CD4-positive, alpha-beta T cell (primary cell): Measurements from ENCODE around the gene PTGIS. TPM values are rescaled to one million over a fixed set of nuclear protein-coding genes. Genes with fewer than 3 reads are reported as not detected.

Experiments
- ATAC-seq: fragments of 200-7000 bp; cut with Tn5 transposase; one replicate; pipeline ENCODE4 v1.10.0; 2022; ENCODE audit warnings: mild to moderate bottlenecking; ENCODE audit not compliant: poor library complexity
- CTCF ChIA-PET: fragments of 350-600 bp; sonication (Branson Sonifier 250); formaldehyde crosslinking; loops from one replicate; lab custom pipeline; 2021; ENCODE audit warnings: antibody characterized with exemption, inconsistent platforms; lab: Charles Lee
- POLR2A ChIA-PET: fragments of 350-600 bp; sonication (Branson Sonifier 250); formaldehyde crosslinking; loops from one replicate; lab custom pipeline; 2021; ENCODE audit warnings: antibody characterized with exemption, inconsistent platforms; lab: Charles Lee
- DNase-seq, 14 experiments: peaks; one replicate each; pipeline ENCODE4 v3.0.0-alpha.2; 2013 to 2020; ENCODE audit warnings: mixed read lengths in 2 of 14
- H3K27ac ChIP-seq, 2 donors: one replicate each; pipeline versions ENCODE4 v1.5.1 to v1.7.0; 2013; ENCODE audit warnings: low read length in 2 of 2, low read depth in 1 of 2, mild to moderate bottlenecking in 1 of 2
- H3K27me3 ChIP-seq, 2 experiments: 1 replicate in 1 of 2; 2 replicates in 1 of 2; pipeline versions ENCODE4 v1.6.1 to v1.7.0; 2013; ENCODE audit warnings: low read length in 2 of 2, control low read depth in 1 of 2, mild to moderate bottlenecking in 1 of 2, moderate library complexity in 1 of 2; ENCODE audit not compliant: insufficient read depth in 2 of 2, control insufficient read depth in 1 of 2
- H3K36me3 ChIP-seq: one replicate; pipeline ENCODE4 v1.6.1; 2013; ENCODE audit warnings: low read length, control low read depth; ENCODE audit not compliant: insufficient read depth
- H3K4me1 ChIP-seq: one replicate; pipeline ENCODE4 v1.6.1; 2013; ENCODE audit warnings: low read length, control low read depth; ENCODE audit not compliant: insufficient read depth
- H3K4me3 ChIP-seq: one replicate; pipeline ENCODE4 v1.5.1; 2013; ENCODE audit warnings: mild to moderate bottlenecking, low read length, moderate library complexity
- H3K9me3 ChIP-seq, 2 experiments: 1 replicate in 1 of 2; 2 replicates in 1 of 2; pipeline versions ENCODE4 v1.6.1 to v1.7.0; 2013; ENCODE audit warnings: low read length in 2 of 2, mild to moderate bottlenecking in 2 of 2, control low read depth in 1 of 2, moderate library complexity in 1 of 2; ENCODE audit not compliant: control insufficient read depth in 1 of 2, insufficient read depth in 1 of 2
- H3K27ac Mint-ChIP-seq: one replicate; pipeline ENCODE4 v1.8.0; 2020; ENCODE audit warnings: mixed read lengths
- H3K27me3 Mint-ChIP-seq: one replicate; pipeline ENCODE4 v1.8.0; 2021; ENCODE audit warnings: mixed read lengths
- H3K36me3 Mint-ChIP-seq: one replicate; pipeline ENCODE4 v1.8.0; 2021; ENCODE audit warnings: low read depth, mixed read lengths
- H3K4me1 Mint-ChIP-seq: one replicate; pipeline ENCODE4 v1.8.0; 2021; ENCODE audit warnings: low read depth, mixed read lengths
- H3K4me3 Mint-ChIP-seq: one replicate; pipeline ENCODE4 v1.8.0; 2020; ENCODE audit warnings: mild to moderate bottlenecking, mixed read lengths
- H3K9me3 Mint-ChIP-seq: one replicate; pipeline ENCODE4 v1.8.0; 2020; ENCODE audit warnings: mixed read lengths
- CTCF ChIP-seq: fragments of 200-600 bp; IDR thresholded peaks from one replicate; pipeline ENCODE4 v1.8.0; 2022; ENCODE audit warnings: antibody characterized with exemption, mild to moderate bottlenecking
- intact Hi-C, 2 experiments: fragments of 100-400 bp; cut with DNase I in 1 of 2; cut with micrococcal nuclease in 1 of 2; formaldehyde crosslinking; loops; one replicate each; pipeline versions ENCODE4 v1.15.1 to v1.9.0; 2023 to 2025; cut with DNase I, micrococcal nuclease
- total RNA-seq, 174 experiments: library from RNA in 2 of 174; stranded (reverse) in 2 of 174; gene quantifications; one replicate each; pipeline ENCODE4 v1.2.3 and lab custom pipeline; 2021 to 2026

The PTGIS gene
- total RNA-seq, 2 experiments from 2014 or later: not detected

- ChIA-PET POLR2A (no interaction called here), CTCF (no interaction called here)
- Histone ChIP-seq H3K4me3 (no peak overlapping the region), H3K36me3 (no peaks in the 10 kb centered on the region), H3K9me3 (no peaks in the 10 kb centered on the region), H3K27ac (no peak overlapping the region), H3K4me1 (no peaks in the 10 kb centered on the region), H3K27me3 (peaks cover 6% of the 10 kb centered on the region in 2 experiments)
- no peaks in the 10 kb centered on the region for H3K9me3 Mint-ChIP-seq
- H3K36me3 Mint-ChIP-seq: no peaks in the 10 kb centered on the region
- ATAC-seq (no peak), DNase-seq (no peak)
- no peaks in the 10 kb centered on the region for H3K4me1 Mint-ChIP-seq
- intact Hi-C loops: no loop called here
- H3K27ac Mint-ChIP-seq: no peak overlapping the region
- no peak for TF ChIP-seq CTCF
- H3K4me3 Mint-ChIP-seq: no peak overlapping the region
- H3K27me3 Mint-ChIP-seq: peaks cover 56% of the 10 kb centered on the region
Observed at GRCh38 chr20:49516916-49517804, 50.8 kb downstream of the PTGIS start.

GRCh38 chr20:49515586-49515985, 52.4 kb downstream of the PTGIS start:
- ChIA-PET POLR2A (no interaction called here), CTCF (no interaction called here)
- Histone ChIP-seq H3K4me3 (no peak overlapping the region), H3K27ac (no peak overlapping the region), H3K36me3 (no peaks in the 10 kb centered on the region), H3K9me3 (no peaks in the 10 kb centered on the region), H3K4me1 (no peaks in the 10 kb centered on the region), H3K27me3 (peaks cover 11% of the 10 kb centered on the region in 2 experiments)
- intact Hi-C loops: no loop called here
- DNase-seq: no peak
- TF ChIP-seq CTCF: no peak
- peaks cover 54% of the 10 kb centered on the region for H3K27me3 Mint-ChIP-seq
- H3K36me3 Mint-ChIP-seq: no peaks in the 10 kb centered on the region
- H3K9me3 Mint-ChIP-seq: no peaks in the 10 kb centered on the region
- H3K4me3 Mint-ChIP-seq: no peak overlapping the region
- no peaks in the 10 kb centered on the region for H3K4me1 Mint-ChIP-seq
- no peak for ATAC-seq
- H3K27ac Mint-ChIP-seq: no peak overlapping the region

DNA sequence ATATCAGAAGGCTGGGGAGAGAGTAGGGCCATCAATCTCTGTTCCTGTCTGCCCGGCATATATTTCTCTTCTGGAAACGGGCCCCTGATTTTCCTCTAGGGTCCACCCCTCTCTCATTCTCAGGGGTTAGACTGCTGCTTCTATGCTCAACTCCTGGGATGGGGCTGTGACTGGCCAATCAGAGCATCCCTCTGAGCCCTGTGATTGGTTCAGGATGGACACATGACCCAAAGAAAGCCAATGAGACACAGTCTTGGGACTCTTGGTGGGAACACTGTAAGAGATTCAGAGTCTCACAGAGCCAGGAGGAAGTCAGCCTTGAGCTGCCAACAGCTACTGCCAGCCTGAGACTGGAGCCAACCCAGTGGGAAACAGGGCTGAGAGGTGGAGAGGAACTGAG, 54.4 kb downstream of the PTGIS start:
- Histone ChIP-seq H3K4me3 (no peak overlapping the region), H3K4me1 (no peaks in the 10 kb centered on the region), H3K27ac (no peak overlapping the region), H3K36me3 (no peaks in the 10 kb centered on the region), H3K27me3 (peaks cover 13 to 15% of the 10 kb centered on the region in 2 experiments), H3K9me3 (no peaks in the 10 kb centered on the region)
- Mint-ChIP-seq H3K27ac (no peak overlapping the region), H3K9me3 (no peaks in the 10 kb centered on the region), H3K4me1 (no peaks in the 10 kb centered on the region), H3K27me3 (peaks cover 55% of the 10 kb centered on the region), H3K36me3 (no peaks in the 10 kb centered on the region), H3K4me3 (no peak overlapping the region)
- no peak for TF ChIP-seq CTCF
- DNase-seq (no peak), ATAC-seq (no peak)
- POLR2A ChIA-PET: interaction anchor here (0.6 kb wide), 1 partner anchor 330 kb away, joined by 3 read pairs; no protein-coding TSS in a partner anchor
- intact Hi-C loops: no loop called here
- CTCF ChIA-PET: no interaction called here
